Stimulated activated CD4-positive, alpha-beta T cell treated with anti-CD3 and anti-CD28 coated beads, Interleukin-1b, Interleukin-23, amount 100 ng/mL, for 24 hours (primary cell): ENCODE measurements around the gene SEC14L1.

ENCODE experiments used
- DNase-seq, 4 experiments: peaks; one replicate each; pipeline ENCODE4 v3.0.0-alpha.2; 2020; ENCODE audit warnings: low read depth in 4 of 4, low spot score in 1 of 4

SEC14L1 gene

DNA sequence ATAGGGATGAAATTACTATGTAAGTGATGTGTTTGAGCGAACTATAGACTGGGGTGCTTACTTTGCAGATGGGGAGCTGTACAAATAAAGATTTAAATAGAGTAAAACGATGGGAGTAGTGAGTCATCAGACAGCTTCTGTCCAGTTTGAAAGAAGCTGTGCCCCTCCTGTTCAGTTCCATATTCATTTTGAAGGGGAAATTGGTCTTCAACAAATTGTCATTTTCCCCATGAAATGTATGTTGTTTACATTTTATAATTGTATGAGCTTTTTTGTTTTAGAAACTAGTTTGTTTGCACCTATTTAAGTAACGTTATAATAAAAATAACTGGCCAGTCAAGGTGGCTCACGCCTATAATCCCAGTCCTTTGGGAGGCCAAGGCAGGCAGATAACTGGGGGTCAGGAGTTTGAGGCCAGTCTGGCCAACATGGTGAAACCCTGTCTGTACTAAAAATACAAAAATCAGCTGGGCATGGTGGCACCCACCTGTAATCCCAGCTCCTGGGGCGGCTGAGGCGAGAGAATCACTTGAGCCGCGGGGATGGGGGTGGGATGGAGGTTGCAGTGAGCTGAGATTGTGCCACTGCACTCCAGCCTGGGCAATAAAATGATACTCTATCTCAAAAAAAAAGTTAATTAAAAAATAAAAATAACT lies 20.2 kb downstream of the SEC14L1 start:
- DNase-seq: no peak

DNA sequence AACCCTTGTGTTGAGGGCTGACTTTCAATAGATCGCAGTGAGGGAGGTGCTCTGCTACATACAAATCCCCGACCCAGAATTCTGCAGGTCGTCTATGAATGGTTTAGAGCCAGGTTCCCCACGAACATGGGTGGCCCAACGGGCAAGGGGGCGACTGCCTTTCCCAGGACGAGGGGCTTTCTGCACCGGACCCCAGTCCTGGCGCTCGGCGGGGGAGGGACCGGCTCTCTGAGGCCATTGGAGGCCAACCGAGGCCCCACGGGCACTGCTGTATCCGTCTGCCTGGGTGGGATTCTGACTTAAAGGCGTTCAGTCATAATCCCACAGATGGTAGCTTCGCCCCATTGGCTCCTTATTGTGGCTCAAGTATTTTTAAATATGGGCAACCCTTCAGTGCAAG lies 21.2 kb downstream of the SEC14L1 start:
- DNase-seq: no peak

DNA sequence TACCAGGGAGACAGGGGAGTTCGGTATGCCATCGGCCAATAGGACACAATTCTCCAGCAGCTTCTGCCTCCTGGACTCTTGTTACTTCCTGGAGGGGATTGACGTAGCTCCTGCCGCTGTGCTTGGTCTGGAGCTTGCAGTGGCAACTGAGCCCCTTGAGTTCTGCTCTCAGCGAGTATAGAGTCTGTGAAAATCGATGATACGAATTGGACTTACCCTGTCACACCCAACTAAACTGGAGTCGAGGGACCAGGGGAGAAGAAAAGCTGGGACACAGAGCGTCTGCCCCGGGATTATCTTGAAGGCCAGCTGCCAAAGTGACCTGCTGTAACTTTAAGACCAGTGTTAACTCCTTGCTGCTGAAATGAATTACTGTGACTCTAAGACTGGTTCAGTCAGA lies 22.2 kb downstream of the SEC14L1 start:
- DNase-seq: no peak

DNA sequence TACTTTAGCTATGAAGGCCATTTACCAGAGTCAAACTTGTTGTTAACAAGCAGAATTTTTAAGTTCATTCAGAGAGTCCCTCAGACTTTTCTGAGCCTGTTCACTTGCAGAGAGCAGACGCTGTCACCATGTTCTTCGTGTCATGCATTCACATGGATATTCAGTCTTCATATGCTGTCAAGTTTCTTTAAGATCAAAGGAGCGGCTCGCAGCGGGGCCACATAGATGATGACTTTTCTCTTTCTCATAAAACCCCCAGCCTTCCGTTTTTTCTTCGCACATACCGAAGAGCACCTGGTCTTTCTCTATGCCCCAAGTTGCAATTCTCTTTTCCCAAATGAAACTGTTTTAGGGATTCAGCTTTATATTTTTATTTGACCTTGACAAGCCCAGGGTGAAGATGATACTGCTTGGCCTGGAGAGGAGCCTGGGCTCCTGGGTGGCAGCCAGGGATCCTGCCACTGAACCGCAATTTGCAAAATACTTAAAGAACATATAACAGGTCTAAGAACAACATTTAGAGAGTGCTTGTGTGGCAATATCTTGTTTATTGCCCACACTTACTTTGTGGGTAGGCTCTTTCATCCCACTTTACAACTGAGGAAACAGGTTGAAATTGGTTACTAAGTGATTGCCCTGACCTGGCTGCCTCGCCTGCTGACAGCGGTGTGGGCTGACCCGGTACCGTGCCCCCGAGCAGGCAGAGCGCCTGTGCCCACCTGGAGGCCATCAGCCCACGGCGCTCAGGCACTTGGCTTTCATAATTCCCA lies 22.9 kb downstream of the SEC14L1 start:
- no peak for DNase-seq

DNA sequence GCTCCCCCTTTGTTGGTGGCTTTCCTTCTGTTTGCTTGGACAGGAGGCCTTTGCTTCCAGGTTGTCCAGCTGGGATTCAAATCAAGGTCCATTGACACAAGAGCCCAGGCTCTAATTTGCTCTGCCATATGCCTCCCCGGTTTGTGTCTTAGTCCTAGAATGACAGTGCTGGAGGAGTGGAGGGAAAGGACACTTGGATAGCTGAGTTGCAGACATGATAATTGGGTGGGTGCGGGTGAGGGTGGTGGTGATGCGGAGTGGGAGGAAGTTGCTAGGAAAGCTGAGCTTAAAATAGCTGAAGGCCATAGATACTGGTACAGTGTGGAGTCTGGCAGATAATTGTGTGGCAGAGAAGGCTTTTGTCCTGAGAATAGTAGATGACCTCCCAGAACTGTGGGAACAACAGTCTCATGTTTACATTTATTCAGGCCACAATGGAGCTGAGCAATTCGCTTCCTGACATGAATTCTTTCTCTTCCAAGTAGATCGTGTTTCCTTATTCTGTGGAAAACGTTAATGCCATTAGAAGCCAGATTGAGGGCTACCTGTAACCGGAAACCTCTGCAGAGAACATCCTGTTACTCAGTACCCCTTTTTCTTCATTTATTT lies 23.8 kb downstream of the SEC14L1 start:
- DNase-seq: no peak

DNA sequence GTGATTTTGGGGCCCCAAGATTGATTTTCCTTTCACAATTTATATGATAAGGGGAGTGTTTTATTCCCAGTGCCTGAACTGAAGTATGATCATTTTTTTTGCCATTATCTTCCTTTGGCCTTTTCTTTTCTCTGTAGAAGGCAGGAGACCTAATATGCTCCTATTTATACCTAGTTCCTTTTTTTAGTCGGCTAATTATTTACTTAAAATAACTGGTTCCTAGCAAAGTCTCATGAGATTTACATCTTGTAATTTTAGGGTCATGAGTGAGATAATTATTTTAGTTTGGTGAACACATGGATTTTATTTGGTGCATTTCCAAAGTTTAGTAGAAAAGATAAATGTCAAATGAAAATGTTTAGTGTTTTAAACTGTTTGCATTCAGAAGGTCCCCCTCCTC lies 24.8 kb downstream of the SEC14L1 start:
- DNase-seq: no peak

DNA sequence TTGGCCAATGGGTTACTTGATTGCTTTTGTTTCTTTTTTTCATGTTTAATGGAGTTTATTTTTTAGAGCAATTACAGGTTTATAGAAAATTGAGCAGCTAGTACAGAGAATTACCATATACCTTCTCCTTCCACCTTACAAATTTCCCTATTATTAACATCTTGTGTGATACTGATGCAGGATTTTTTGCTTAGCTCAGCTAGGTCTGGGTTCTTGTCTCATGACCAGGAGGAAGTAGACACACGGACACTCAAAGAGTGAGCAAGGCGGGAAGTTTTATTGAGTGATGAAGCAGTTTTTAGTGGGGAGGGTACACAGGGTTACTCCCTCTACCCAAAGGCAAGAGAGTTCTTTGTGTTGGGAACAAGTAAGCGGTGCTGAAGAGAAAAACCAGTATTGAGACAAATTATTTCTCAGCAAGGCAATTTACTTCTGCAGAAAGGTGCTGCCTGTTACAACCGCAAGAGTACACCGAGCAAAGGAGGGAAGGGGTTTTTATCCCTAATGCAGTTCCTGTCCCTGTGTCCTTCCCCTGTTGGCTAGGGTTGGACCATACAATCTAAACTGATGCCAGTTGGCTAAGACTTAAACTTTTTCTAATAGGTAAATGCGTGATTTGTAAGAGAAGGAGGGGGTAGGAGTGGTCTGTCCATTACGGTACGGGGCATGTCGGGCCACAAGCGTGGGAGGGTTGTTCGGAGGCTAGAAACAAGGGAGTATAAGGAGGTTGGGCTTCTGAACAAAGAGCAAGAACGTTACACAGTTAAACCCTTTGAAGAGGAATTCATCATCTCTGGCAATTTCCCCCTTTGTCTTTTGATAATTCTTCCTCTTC lies 26.9 kb downstream of the SEC14L1 start:
- DNase-seq: no peak

DNA sequence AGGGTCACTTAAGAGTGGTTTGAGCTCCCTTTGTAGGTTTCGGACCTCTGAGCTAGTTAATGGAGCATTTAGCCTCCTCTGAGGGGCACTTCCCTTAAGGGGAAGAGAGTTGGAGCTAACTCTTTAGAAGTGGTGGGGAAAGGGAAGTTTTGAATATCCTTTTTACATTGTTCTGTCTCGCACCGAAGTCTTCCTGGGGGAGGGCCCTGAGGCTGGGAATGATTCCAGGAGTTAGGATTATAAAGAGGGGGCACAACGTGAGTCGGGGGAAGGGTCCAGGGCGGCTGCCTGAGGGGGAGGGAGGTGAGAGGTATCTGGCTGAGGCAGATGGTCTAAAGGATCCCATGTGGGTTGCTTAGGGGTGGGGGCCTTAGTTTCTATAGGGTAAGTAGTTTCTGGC lies 32.3 kb downstream of the SEC14L1 start:
- no peak for DNase-seq

DNA sequence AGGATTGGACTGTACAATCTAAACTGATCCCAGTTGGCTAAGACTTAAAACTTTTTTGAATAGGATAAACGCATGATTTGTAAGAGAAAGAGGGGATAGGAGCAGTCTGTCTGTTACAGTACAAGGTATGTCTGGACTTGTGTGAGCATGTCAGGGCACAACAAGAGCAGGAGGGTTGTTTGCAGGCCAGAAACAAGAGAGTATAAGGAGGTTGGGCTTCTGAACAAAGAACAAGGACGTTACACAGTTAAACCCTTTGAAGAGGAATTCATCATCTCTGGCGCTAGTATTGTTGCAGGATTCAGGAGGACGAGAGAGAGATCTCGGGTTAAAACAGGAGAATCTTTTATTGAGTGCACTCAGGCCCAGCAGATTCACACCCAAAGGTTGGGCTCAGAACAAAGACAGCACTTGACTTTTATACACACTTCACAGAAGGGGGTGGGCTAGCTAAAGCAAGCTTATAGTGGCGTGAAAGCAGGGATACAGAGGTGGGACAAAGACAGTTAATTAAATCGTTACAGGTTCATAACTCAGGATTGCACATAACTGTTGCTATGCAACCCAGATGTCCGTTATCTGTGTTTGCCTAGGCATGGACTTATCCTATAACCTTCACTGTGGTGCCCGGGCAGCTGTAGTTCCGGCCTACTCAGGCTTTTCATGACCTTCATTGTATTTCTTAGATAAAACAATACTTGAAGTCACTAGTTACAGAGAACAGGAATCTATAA lies 34.3 kb downstream of the SEC14L1 start:
- DNase-seq: no peak

DNA sequence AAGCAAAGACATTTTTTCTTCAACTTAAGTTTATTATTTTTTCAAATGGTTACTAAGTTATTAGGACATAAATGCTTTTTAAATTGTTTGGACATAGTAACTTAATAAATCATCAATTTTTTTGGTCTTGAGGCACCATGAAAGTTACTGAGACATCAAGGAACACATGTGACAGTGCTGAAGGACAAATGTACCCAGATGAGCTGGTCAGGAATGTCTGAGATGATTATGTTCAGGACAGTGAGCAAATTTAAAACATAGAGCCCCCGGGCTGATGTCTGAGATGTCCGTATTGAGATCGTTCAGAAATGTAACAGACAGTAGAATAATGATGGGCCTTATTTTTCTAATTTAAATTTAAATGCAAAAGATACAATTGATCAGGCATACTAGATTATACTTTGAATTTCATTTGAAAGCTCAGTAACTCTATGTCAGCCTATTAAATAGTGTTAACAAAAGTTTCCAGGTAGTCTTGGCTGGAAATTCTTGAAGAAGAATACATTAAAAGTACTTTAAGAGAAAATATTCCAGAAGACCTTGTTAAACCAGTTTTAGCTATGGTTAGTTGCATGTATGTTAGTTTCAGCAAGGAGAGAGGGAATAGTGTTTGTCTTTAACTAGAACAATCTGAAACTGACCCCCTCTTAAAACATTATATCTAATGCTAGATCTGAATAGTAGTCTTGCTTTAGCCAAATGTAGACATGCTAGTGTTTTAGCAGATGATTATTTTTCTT lies 36.4 kb downstream of the SEC14L1 start:
- no peak for DNase-seq

DNA sequence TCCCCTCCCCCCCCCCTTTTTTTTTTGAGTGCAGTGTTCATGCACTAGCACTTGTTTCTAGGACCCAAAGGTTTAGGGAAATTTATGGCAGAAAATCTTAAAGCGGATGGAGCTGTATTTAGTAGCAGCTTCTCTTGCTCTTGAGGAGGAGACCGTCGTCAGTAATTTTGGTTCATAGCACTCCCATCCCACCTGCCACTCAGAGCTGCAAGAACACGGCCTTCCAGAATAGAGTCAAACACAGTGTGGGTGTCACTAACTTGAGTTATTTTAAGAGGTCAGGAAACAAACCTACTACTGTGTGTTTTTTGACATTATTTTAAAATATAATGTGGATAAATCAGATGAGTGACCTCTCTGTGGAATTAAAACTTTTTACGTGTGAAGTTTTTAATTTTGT lies 37.3 kb downstream of the SEC14L1 start:
- DNase-seq: no peak

DNA sequence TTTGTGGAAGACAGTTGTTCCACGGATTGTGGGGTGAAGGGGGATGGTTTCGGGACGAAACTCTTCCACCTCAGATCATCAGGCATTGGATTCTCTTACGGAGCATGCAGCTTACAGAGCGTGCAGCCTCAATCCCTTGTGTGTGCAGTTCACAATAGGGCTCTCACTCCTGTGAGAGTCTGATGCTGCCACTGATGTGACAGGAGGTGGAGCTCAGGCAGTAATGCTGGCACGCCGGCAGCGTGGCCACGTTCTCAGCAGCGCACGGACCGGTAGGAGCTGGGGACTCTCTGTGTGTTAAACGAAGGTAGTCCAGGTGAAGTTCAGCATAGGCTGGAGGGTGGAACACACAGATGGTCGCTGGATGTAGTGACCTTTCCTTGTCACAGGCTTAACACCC lies 37.8 kb downstream of the SEC14L1 start:
- DNase-seq: no peak

DNA sequence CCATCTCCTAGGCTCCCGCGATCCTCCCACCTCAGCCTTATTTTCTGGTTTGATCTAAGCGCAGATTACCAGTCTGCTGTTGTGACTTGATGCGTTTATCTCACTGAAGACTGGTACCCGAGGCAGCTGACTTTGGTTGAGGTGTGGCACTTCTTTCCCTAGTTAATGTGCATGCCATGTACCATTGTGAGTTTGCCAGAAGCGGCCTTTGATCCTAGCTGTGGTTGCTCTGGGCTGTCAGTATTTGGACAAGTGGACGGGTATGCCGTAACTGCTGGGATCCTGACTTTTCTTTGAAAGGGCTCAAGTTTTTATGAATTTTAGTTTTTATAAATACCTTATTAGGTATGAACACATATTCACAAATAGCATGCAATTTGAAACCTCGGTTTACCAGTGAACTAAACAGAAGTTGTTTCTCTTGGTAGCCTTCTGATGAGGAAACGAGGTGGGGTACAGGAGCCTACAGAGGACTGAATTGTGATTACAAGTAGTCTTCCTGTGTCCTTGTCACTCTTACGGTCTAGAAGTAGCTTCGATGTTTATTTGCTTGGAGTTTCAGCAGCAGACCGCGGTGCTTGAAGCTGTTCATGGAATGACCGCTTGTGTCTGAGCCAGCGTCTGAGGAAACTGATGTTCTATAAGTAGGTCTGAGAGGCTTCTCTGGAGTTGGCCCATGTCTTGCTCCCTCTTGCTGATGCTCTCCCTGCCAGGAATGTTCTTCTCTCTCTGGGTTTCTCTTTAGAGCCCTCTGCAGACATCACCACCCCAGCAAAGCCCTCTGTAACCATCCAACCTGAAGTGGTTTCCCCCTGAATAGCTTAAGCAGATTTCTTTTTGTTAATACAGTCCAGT lies 40.0 kb downstream of the SEC14L1 start:
- DNase-seq: no peak

DNA sequence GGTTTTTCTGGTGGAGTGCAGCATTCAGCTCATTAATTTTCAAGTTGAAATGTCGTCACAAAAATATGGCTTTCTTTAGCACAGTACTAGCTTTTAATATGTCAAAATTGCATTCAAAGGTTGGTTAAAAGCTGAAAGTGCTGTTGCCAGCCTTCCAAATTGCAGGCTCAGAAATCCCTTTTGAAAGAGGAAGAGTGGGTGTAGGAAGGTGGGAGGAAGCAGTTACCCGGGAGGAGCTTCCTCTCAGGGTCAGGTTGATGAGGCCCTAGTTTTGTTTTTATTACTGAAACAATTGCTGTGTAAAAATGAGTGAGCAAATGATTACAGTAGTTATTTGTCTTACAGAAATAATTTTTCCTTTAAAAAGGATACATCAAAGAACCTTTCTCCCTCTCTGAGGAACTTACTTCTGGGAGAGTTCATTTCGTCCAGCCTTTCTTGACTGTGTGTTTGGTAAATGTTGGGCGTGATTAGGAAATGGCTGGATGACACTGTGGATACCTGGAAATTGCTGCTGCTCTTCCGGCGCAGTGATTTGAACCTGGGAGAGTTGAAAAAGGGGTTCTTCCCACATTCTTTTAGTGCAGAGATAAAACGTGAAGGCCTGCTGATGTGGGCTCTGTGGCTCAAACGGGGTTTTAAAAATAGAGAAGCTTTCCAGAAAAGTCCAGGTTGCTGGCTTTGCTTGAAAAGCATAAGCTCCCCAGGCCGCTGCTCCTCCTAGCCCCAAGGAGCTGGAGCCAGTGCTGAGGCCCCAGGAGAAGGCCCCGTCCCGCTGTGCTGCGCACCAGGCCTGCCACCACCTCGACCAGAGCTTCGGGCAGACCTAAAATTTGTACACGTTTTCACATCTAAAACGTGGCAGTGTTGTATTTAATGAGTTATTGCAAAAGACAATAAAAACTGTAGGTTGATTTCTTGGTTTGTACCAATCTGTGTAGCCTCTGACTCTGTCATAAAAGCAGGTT lies 41.7 kb downstream of the SEC14L1 start:
- no peak for DNase-seq

DNA sequence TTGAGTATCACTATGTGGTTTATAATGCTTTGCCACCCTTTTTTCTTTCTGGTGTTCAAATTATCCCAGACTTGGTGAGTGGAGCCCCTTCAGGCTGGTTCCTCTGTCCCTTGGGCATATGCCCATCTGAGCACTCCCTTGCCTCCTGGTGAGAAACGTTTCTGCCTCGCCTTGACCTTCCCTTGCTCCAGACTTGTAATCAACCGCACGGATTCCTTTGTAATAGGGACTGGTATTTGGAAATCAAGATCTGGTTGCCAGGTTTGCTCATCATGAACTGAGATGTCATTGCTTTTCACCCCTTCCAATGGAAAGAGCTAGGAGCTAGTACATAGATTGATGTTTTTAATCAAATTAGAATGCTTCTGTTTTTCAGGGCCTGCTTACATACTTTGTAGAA lies 43.7 kb downstream of the SEC14L1 start:
- DNase-seq: no peak

DNA sequence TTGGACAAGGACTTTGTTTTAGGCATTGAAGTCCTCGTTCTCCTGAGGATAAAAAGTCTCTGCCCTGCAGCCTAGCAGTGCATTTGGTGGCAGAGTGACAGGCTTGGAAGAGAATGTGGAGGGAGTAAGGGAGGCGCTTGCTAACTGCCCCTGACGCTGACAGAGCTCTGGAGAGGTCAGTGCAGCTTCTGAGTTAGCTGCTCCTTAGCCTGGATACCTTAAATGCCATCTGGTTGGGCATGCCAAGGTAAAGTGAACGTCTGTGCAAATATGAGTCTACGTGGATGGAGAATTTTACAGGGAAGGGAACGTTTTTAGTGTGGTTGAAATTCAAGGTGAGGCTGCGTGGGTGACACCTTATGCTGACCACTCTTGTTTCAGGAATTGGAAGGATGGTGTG lies 44.4 kb downstream of the SEC14L1 start:
- no peak for DNase-seq

DNA sequence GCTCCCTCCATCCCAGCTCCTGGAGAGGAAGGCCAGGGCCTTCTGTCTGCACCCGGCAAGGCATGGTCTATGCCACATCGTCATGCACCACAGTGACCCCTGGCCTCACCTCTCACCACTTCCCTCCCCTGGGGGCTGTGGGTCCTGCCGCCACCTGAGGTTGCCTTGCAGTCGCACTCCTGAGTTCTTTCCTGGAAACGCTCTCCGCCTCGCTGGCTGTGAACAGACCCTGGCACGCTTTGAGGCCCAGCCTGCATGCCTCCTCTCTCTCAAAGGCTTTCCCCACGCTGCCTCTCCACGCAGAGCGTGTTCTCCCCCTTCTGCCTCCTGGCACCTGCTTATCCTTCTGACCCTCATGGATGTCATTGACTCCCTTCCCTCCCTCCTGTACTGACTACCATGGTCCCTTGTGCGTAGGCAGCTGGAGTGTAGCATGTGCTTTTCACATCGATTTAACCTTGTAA lies 45.4 kb downstream of the SEC14L1 start:
- DNase-seq: no peak
